Lower leg skin (tissue), 4 donors: ENCODE results near the gene NTM. TPM values are rescaled to one million over a fixed set of nuclear protein-coding genes. Genes with fewer than 3 reads are reported as not detected.

ENCODE experiments used
- DNase-seq, 2 donors: peaks; one replicate each; pipeline ENCODE4 v3.0.0-alpha.2; 2019; ENCODE audit warnings: low spot score in 2 of 2
- H3K4me3 ChIP-seq: fragments of 200-600 bp; sonication (generic); 2 replicates; pipeline ENCODE4 v1.5.1; 2017; ENCODE audit warnings: mild to moderate bottlenecking, low read depth; ENCODE audit not compliant: poor library complexity, severe bottlenecking
- POLR2A ChIP-seq, 2 donors: fragments of 450-650 bp; IDR thresholded peaks; one replicate each; pipeline ENCODE4 v1.6.1; 2016 to 2017; ENCODE audit warnings: antibody characterized with exemption in 2 of 2, mild to moderate bottlenecking in 1 of 2, moderate library complexity in 1 of 2
- WGBS, 2 donors: methylation state at CpG; one replicate each; pipeline ENCODE4 v1.1.5; 2018; 5-methylcytosine and 5-hydroxymethylcytosine counted together
- intact Hi-C: fragments of 100-400 bp; cut with DNase I; formaldehyde crosslinking; loops from one replicate; pipeline ENCODE4 v1.15.0; 2023; ENCODE audit warnings: low total_unique reads
- total RNA-seq, 4 donors: library from RNA; depleted of rRNA; stranded (reverse); fragments of >200 nt; gene quantifications; one replicate each; pipeline ENCODE4 v1.1.0, GENCODE V29; 2016
- TF ChIP-seq, protein P1 (sequence below), 3 donors: fragments of 450-650 bp; IDR thresholded peaks; one replicate each; pipeline ENCODE4 v1.5.1; 2016; ENCODE audit warnings: antibody characterized with exemption in 3 of 3, mild to moderate bottlenecking in 3 of 3, moderate library complexity in 2 of 3

NTM gene
- total RNA-seq, 4 donors from 2014 or later, result 2.8 to 5.7 (median 4.9) TPM

- TF ChIP-seq, protein P1, sequence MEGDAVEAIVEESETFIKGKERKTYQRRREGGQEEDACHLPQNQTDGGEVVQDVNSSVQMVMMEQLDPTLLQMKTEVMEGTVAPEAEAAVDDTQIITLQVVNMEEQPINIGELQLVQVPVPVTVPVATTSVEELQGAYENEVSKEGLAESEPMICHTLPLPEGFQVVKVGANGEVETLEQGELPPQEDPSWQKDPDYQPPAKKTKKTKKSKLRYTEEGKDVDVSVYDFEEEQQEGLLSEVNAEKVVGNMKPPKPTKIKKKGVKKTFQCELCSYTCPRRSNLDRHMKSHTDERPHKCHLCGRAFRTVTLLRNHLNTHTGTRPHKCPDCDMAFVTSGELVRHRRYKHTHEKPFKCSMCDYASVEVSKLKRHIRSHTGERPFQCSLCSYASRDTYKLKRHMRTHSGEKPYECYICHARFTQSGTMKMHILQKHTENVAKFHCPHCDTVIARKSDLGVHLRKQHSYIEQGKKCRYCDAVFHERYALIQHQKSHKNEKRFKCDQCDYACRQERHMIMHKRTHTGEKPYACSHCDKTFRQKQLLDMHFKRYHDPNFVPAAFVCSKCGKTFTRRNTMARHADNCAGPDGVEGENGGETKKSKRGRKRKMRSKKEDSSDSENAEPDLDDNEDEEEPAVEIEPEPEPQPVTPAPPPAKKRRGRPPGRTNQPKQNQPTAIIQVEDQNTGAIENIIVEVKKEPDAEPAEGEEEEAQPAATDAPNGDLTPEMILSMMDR (IDR thresholded peaks at IDR 0.05), result no peak
- no peak for TF ChIP-seq POLR2A (IDR thresholded peaks at IDR 0.05)
- 79 to 87% methylated on average over 4 of the region's 4 CpGs for whole genome bisulfite sequencing, 2 donors
- intact Hi-C loops, result no loop called here
- H3K4me3 ChIP-seq, result no peak overlapping the region
- no peak for DNase-seq
These were observed 461.7 kb downstream of the NTM start for GRCh38 chr11:131832079-131832478.

GRCh38 chr11:131833366-131833765, 463.0 kb downstream of the NTM start:
- DNase-seq, result no peak
- 55 to 85% methylated on average over 2 of the region's 2 CpGs for WGBS, 2 donors
- intact Hi-C loops, result no loop called here
- no peak for TF ChIP-seq POLR2A (IDR thresholded peaks at IDR 0.05)
- TF ChIP-seq, protein P1 (IDR thresholded peaks at IDR 0.05), result no peak
- no peak overlapping the region for H3K4me3 ChIP-seq

DNA sequence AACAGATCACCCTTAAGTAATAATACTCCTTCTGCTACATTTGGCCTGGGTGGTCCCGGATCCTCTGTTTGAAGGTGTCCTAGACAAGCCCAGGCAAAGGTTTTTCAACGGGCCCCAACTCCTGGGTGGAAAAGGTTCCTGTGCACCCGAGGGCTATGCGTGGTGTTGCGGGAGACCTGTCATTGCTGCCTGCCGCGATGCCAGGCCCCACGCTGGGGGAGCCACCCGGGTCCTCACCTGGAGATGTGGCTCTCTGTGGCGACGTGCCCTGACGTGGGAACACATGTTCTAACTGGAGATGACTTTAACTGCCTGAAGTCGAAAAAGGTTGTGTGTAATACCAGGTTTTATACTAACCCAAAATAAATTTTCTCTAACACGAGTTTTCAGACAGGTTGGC, 467.1 kb downstream of the NTM start:
- TF ChIP-seq, protein P1 (IDR thresholded peaks at IDR 0.05), result no peak
- TF ChIP-seq POLR2A (IDR thresholded peaks at IDR 0.05), result no peak
- intact Hi-C loops, result no loop called here
- no peak overlapping the region for H3K4me3 ChIP-seq
- WGBS, 2 donors, result 53 to 65% methylated on average over 14 of the region's 14 CpGs
- no peak for DNase-seq

DNA sequence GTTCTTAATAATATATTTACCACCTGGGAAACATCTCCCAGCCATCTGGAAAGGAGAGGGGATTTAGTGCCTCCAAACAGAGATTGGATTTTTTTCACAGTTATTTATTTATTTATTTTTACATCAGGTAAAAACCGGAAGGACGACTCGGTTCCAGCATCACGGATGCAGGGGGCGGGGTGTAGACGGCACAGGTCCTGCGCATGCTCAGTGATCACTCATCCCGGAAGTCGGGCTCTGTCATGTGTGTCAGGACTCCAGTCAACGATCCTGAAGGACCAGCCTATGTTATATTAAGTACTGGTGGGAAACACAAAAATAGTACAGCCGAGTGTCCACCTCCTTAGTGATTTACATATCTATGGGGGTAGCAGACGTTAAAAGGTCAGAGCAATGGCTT, 467.6 kb downstream of the NTM start:
- 61 to 64% methylated on average over 12 of the region's 12 CpGs for WGBS, 2 donors
- no peak for DNase-seq
- intact Hi-C loops, result no loop called here
- no peak overlapping the region for H3K4me3 ChIP-seq
- TF ChIP-seq, protein P1 (IDR thresholded peaks at IDR 0.05), result no peak
- no peak for TF ChIP-seq POLR2A (IDR thresholded peaks at IDR 0.05)

DNA sequence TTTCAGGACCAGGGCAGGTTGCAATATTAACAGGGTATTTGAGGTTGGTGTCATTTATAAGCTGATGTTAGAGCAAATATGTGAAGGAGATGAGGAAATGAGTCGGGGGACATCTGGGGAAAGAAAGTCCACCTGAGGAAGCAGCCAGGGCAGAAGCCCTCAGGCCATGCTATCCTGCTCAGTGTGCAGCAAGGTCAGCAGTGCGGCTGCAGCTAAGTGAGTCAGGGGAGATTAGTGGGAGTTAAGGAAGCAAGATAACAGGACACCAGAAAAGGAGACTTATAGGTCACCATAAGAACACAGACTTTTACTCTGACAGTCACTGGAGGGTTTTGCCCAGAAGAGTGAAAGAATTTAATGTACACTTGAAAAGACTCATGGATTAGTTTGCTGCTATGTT, 468.9 kb downstream of the NTM start:
- no peak for DNase-seq
- WGBS, 2 donors, result 75 to 87% methylated on average over 2 of the region's 2 CpGs
- intact Hi-C loops, result no loop called here

DNA sequence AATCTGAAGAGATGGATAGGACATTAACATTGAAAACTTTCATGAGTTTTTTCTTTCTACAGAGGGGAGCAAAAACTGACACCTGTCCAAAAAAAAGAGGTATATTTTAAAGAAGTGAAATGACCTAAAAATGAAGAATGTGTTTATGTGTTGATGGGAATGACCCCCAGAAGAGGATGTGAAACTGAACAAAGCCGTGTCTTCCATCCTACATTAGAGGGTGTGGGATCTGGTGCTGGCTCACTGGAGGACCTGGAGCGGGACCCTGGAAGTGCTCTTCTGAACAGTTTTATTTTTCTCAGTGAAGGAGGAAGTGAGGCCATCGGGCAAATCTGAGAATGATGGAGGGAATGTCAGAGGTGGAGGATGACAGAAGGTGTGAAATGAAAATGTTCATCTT, 470.1 kb downstream of the NTM start:
- DNase-seq, result no peak
- WGBS, 2 donors, result 73 to 76% methylated on average over 3 of the region's 3 CpGs
- no peak overlapping the region for H3K4me3 ChIP-seq
- no peak for TF ChIP-seq POLR2A (IDR thresholded peaks at IDR 0.05)
- TF ChIP-seq, protein P1 (IDR thresholded peaks at IDR 0.05), result no peak
- intact Hi-C loops, result loop anchor here (5.0 kb wide), 1 partner anchor 1408 kb away; no protein-coding TSS in a partner anchor

More for the DNA sequence above, 468.9 kb downstream of the NTM start:
- TF ChIP-seq POLR2A (IDR thresholded peaks at IDR 0.05), result no peak
- TF ChIP-seq, protein P1 (IDR thresholded peaks at IDR 0.05), result no peak
- no peak overlapping the region for H3K4me3 ChIP-seq
